ENCODE data around the gene GYS1.

GYS1 gene

GRCh38 chr19:49017666-49018351 lies 24.7 kb upstream of the GYS1 start:
- DNase-seq, result peak; percentile 71 to 76

GRCh38 chr19:49017041-49017665 lies 24.0 kb upstream of the GYS1 start, which contains the start of gene LHB:
TSS of gene LHB (minus strand) at chr19:49017091. CDS start at chr19:49017081, 10 bp downstream.
- no peak for DNase-seq

- DNase-seq, result no peak
These were observed 23.1 kb upstream of the GYS1 start for GRCh38 chr19:49016067-49016839.

GRCh38 chr19:49014870-49015255 lies 21.8 kb upstream of the GYS1 start:
- no peak for DNase-seq

GRCh38 chr19:49014123-49014869 lies 21.2 kb upstream of the GYS1 start:
- DNase-seq, result no peak

- no peak for DNase-seq
These were observed 18.1 kb upstream of the GYS1 start for GRCh38 chr19:49011194-49011593.

GRCh38 chr19:49010453-49010852 lies 17.3 kb upstream of the GYS1 start:
- DNase-seq, result no peak

- no peak for DNase-seq
These were observed 16.7 kb upstream of the GYS1 start for GRCh38 chr19:49009828-49010227.

GRCh38 chr19:49006905-49007304 lies 13.8 kb upstream of the GYS1 start:
- DNase-seq, result no peak

- no peak for DNase-seq
These were observed 12.0 kb upstream of the GYS1 start for GRCh38 chr19:49004964-49005614.

- DNase-seq, result no peak
These were observed 11.0 kb upstream of the GYS1 start for GRCh38 chr19:49004133-49004532.

GRCh38 chr19:48999481-49000325 lies 6.6 kb upstream of the GYS1 start:
- peak; percentile 61 to 80 for DNase-seq

- DNase-seq, result peak; percentile 37 to 58
These were observed 4.9 kb upstream of the GYS1 start for GRCh38 chr19:48997972-48998371.

- no peak for DNase-seq
These were observed 902 bp upstream of the GYS1 start for GRCh38 chr19:48994035-48994386.

GRCh38 chr19:48992581-48993174 lies 431 bp downstream of the GYS1 start:
- no peak for DNase-seq

- DNase-seq, result no peak
These were observed 1.1 kb downstream of the GYS1 start for GRCh38 chr19:48991873-48992580.

- DNase-seq, result no peak
These were observed 2.0 kb downstream of the GYS1 start for GRCh38 chr19:48991011-48991609.

- DNase-seq, result no peak
These were observed 2.7 kb downstream of the GYS1 start for GRCh38 chr19:48990400-48990799.

- no peak for DNase-seq
These were observed 3.3 kb downstream of the GYS1 start for GRCh38 chr19:48989701-48990291.

GRCh38 chr19:48988860-48989259 lies 4.2 kb downstream of the GYS1 start:
- DNase-seq, result no peak

Measured in CD4-positive, alpha-beta T cell treated with Interferon alpha-2 for 1 hour (primary cell).